Fibroblast of skin of right biceps (primary cell): ENCODE measurements around the gene DOCK1.
"Not testable (repeated sequence)": the region's sequence is repeated elsewhere in the genome, so short reads cannot be mapped to it uniquely, and the experiment has no call there.

Experiments
- DNase-seq: peaks from one replicate; pipeline ENCODE4 v3.0.0-alpha.2; 2013

DOCK1 gene

GRCh38 chr10:127293640-127294039 is 388.4 kb downstream of the DOCK1 start:
- DNase-seq: no peak

GRCh38 chr10:127296696-127297095 is 391.5 kb downstream of the DOCK1 start:
- no peak for DNase-seq

GRCh38 chr10:127298381-127298780 is 393.2 kb downstream of the DOCK1 start:
- peak; percentile 49 for DNase-seq

- DNase-seq: not testable (repeated sequence)
These were observed 394.0 kb downstream of the DOCK1 start for GRCh38 chr10:127299192-127299591.

- DNase-seq: no peak
These were observed 394.9 kb downstream of the DOCK1 start for GRCh38 chr10:127299956-127300689.

- no peak for DNase-seq
These were observed 395.7 kb downstream of the DOCK1 start for GRCh38 chr10:127300868-127301321.

- DNase-seq: no peak
These were observed 397.1 kb downstream of the DOCK1 start for GRCh38 chr10:127302343-127302742.

- no peak for DNase-seq
These were observed 397.9 kb downstream of the DOCK1 start for GRCh38 chr10:127303105-127303504.

GRCh38 chr10:127303746-127304145 is 398.5 kb downstream of the DOCK1 start:
- DNase-seq: no peak

GRCh38 chr10:127306479-127306878 is 401.3 kb downstream of the DOCK1 start:
- DNase-seq: no peak

- DNase-seq: no peak
These were observed 402.1 kb downstream of the DOCK1 start for GRCh38 chr10:127307338-127307737.

GRCh38 chr10:127308031-127308430 is 402.8 kb downstream of the DOCK1 start:
- no peak for DNase-seq

GRCh38 chr10:127309619-127310018 is 404.4 kb downstream of the DOCK1 start:
- peak; percentile 59 for DNase-seq

GRCh38 chr10:127310430-127310829 is 405.2 kb downstream of the DOCK1 start:
- DNase-seq: no peak

- no peak for DNase-seq
These were observed 405.7 kb downstream of the DOCK1 start for GRCh38 chr10:127310923-127311322.

- no peak for DNase-seq
These were observed 408.9 kb downstream of the DOCK1 start for GRCh38 chr10:127313996-127314700.

GRCh38 chr10:127314797-127315196 is 409.6 kb downstream of the DOCK1 start:
- no peak for DNase-seq

GRCh38 chr10:127315888-127316287 is 410.7 kb downstream of the DOCK1 start:
- DNase-seq: no peak

- DNase-seq: no peak
These were observed 413.2 kb downstream of the DOCK1 start for GRCh38 chr10:127318396-127318795.

- DNase-seq: no peak
These were observed 414.0 kb downstream of the DOCK1 start for GRCh38 chr10:127319271-127319670.

GRCh38 chr10:127319691-127320090 is 414.5 kb downstream of the DOCK1 start:
- no peak for DNase-seq

GRCh38 chr10:127320176-127320575 is 414.9 kb downstream of the DOCK1 start:
- no peak for DNase-seq

GRCh38 chr10:127322286-127322685 is 417.1 kb downstream of the DOCK1 start:
- DNase-seq: no peak

- no peak for DNase-seq
These were observed 420.3 kb downstream of the DOCK1 start for GRCh38 chr10:127325506-127325905.
